Breast epithelium (tissue), 3 donors: Measurements from ENCODE around the gene F2RL1.

Source experiments
- POLR2A ChIP-seq: fragments of 450-650 bp; IDR thresholded peaks from one replicate; pipeline ENCODE4 v1.6.1; 2016; ENCODE audit warnings: antibody characterized with exemption, mild to moderate bottlenecking, moderate library complexity
- POLR2AphosphoS5 ChIP-seq, 3 donors: sonication (generic); formaldehyde crosslinking; IDR thresholded peaks; one replicate each; pipeline ENCODE4 v1.6.1; 2017; ENCODE audit warnings: antibody characterized with exemption in 3 of 3
- TF ChIP-seq, protein P1 (sequence below), 3 donors: fragments of 450-650 bp; IDR thresholded peaks; one replicate each; pipeline ENCODE4 v1.5.1; 2016 to 2017; ENCODE audit warnings: antibody characterized with exemption in 3 of 3, mild to moderate bottlenecking in 3 of 3, moderate library complexity in 3 of 3

DNA sequence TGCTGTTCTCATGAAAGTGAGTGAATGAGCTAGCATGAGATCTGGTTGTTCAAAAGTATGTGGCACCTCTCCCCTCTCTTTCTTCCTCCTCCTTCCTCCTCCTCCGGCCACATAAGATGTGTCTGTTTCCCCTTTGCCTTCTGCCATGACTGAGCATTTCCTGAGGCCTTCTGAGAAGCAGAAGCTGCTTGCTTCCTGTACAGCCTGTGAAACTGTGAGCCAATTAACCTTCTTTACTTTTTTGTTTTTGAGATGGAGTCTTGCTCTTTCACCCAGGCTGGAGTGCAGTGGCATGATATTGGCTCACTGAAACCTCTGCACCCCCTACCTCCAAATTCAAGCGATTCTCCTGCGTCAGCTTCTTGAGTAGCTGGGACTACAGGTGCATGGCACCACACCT lies 37.1 kb downstream of the F2RL1 start:
- TF ChIP-seq, protein P1, sequence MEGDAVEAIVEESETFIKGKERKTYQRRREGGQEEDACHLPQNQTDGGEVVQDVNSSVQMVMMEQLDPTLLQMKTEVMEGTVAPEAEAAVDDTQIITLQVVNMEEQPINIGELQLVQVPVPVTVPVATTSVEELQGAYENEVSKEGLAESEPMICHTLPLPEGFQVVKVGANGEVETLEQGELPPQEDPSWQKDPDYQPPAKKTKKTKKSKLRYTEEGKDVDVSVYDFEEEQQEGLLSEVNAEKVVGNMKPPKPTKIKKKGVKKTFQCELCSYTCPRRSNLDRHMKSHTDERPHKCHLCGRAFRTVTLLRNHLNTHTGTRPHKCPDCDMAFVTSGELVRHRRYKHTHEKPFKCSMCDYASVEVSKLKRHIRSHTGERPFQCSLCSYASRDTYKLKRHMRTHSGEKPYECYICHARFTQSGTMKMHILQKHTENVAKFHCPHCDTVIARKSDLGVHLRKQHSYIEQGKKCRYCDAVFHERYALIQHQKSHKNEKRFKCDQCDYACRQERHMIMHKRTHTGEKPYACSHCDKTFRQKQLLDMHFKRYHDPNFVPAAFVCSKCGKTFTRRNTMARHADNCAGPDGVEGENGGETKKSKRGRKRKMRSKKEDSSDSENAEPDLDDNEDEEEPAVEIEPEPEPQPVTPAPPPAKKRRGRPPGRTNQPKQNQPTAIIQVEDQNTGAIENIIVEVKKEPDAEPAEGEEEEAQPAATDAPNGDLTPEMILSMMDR (IDR thresholded peaks at IDR 0.05): no peak
- no peak for TF ChIP-seq POLR2A
- TF ChIP-seq POLR2AphosphoS5 (IDR thresholded peaks at IDR 0.05): no peak
